HepG2 (cell line): ENCODE data around the gene ABHD4. TPM values are rescaled to one million over a fixed set of nuclear protein-coding genes. Genes with fewer than 3 reads are reported as not detected.

ENCODE experiments used
- AGO1 ChIP-seq: fragments of 200-400 bp; formaldehyde crosslinking; IDR thresholded peaks from 2 replicates; pipeline ENCODE4 v1.6.1; 2017; ENCODE audit warnings: mild to moderate bottlenecking, low read depth, low read length, moderate library complexity; ENCODE audit not compliant: poor library complexity, severe bottlenecking
- ATF7 ChIP-seq, 2 experiments: fragments of 450-650 bp in 1 of 2; sonication (generic) in 1 of 2; formaldehyde crosslinking in 1 of 2; IDR thresholded peaks; 2 replicates each; pipeline versions ENCODE4 v1.4.0 to v1.6.1; 2016 to 2020; ENCODE audit warnings: antibody characterized with exemption in 1 of 2, mild to moderate bottlenecking in 1 of 2, missing genetic modification reagents in 1 of 2
- HES4 ChIP-seq: sonication (generic); formaldehyde crosslinking; IDR thresholded peaks from 2 replicates; pipeline ENCODE4 v1.9.0; 2021; ENCODE audit warnings: mild to moderate bottlenecking, missing genetic modification reagents, borderline replicate concordance
- HOXA9 ChIP-seq: sonication (generic); formaldehyde crosslinking; IDR thresholded peaks from 2 replicates; pipeline ENCODE4 v1.8.1; 2022; ENCODE audit warnings: missing genetic modification reagents, mild to moderate bottlenecking, moderate library complexity, borderline replicate concordance
- MBNL3 ChIP-seq: fragments of 250-450 bp; sonication (Bioruptor Pico); conservative IDR thresholded peaks from 2 replicates; pipeline ENCODE4 v1.8.0; 2022; ENCODE audit warnings: mild to moderate bottlenecking, inconsistent platforms
- MXD4 ChIP-seq: IDR thresholded peaks from 2 replicates; pipeline ENCODE4 v1.6.1; 2016; ENCODE audit warnings: mild to moderate bottlenecking, missing biosample characterization, missing genetic modification reagents
- MZF1 ChIP-seq: sonication (generic); formaldehyde crosslinking; IDR thresholded peaks from 2 replicates; pipeline ENCODE4 v1.8.1; 2023; ENCODE audit warnings: mild to moderate bottlenecking, missing genetic modification reagents, borderline replicate concordance
- NFYC ChIP-seq: IDR thresholded peaks from 2 replicates; pipeline ENCODE4 v1.6.1; 2016; ENCODE audit warnings: missing genetic modification reagents, missing compliant biosample characterization
- NKX3-1 ChIP-seq: sonication (generic); formaldehyde crosslinking; IDR thresholded peaks from 2 replicates; pipeline ENCODE4 v1.5.0; 2020; ENCODE audit warnings: missing genetic modification reagents
- PHF5A ChIP-seq: IDR thresholded peaks from one replicate; pipeline ENCODE4 v1.6.1; 2018; ENCODE audit warnings: low read depth, missing genetic modification reagents; ENCODE audit not compliant: unreplicated experiment
- TEF ChIP-seq: sonication (generic); formaldehyde crosslinking; IDR thresholded peaks from 2 replicates; pipeline ENCODE4 v1.5.0; 2020; ENCODE audit warnings: missing genetic modification reagents
- ZFAT ChIP-seq: sonication (generic); formaldehyde crosslinking; conservative IDR thresholded peaks from 2 replicates; pipeline ENCODE4 v1.8.1; 2023; ENCODE audit warnings: missing genetic modification reagents, inconsistent platforms
- ZIK1 ChIP-seq: sonication (generic); formaldehyde crosslinking; IDR thresholded peaks from 2 replicates; pipeline ENCODE4 v1.5.0; 2020; ENCODE audit warnings: mild to moderate bottlenecking, low read depth, missing genetic modification reagents, borderline replicate concordance
- ZNF281 ChIP-seq: sonication (generic); formaldehyde crosslinking; IDR thresholded peaks from 2 replicates; pipeline ENCODE4 v1.4.0; 2020; ENCODE audit warnings: missing genetic modification reagents, borderline replicate concordance
- ZNF501 ChIP-seq: sonication (generic); formaldehyde crosslinking; IDR thresholded peaks from 2 replicates; pipeline ENCODE4 v1.5.1; 2020; ENCODE audit warnings: mild to moderate bottlenecking, moderate library complexity, missing genetic modification reagents
- ZNF556 ChIP-seq: sonication (generic); formaldehyde crosslinking; IDR thresholded peaks from 2 replicates; pipeline ENCODE4 v1.4.0; 2020; ENCODE audit warnings: mild to moderate bottlenecking, missing genetic modification reagents, borderline replicate concordance
- ZNF616 ChIP-seq: sonication (generic); formaldehyde crosslinking; IDR thresholded peaks from 2 replicates; pipeline ENCODE4 v1.5.0; 2020; ENCODE audit warnings: low read depth, mild to moderate bottlenecking, missing genetic modification reagents
- ZNF792 ChIP-seq: IDR thresholded peaks from 2 replicates; pipeline ENCODE4 v1.6.1; 2016
- polyA plus RNA-seq, 8 experiments: library from polyadenylated mRNA; depleted of rRNA in 3 of 8; stranded (reverse) in 7 of 8; unstranded in 1 of 8; fragments of >200 nt; fragmentation: Illumina TruSeq in 4 of 8; extraction: Trizol in 4 of 8; gene quantifications; 2 replicates each; pipeline versions ENCODE4 v1.2.1 to v1.2.3, GENCODE V29; 2011 to 2016; ENCODE audit warnings: low read depth in 4 of 8, missing spikeins in 1 of 8, mixed read lengths in 1 of 8; ENCODE audit not compliant: insufficient read depth in 1 of 8
- total RNA-seq, 5 experiments: library from RNA; depleted of rRNA; stranded (reverse); fragments of >200 nt; fragmentation: Illumina TruSeq; extraction: Trizol; gene quantifications; 2 replicates each; pipeline ENCODE4 v1.2.3, GENCODE V29; 2016; ENCODE audit warnings: low read depth in 1 of 5
- TF ChIP-seq, protein P1 (sequence below): sonication (generic); formaldehyde crosslinking; IDR thresholded peaks from 2 replicates; pipeline ENCODE4 v1.4.0; 2020; ENCODE audit warnings: mild to moderate bottlenecking, missing genetic modification reagents
- TF ChIP-seq, protein P2 (sequence below): sonication (generic); formaldehyde crosslinking; IDR thresholded peaks from 2 replicates; pipeline ENCODE4 v1.4.0; 2020; ENCODE audit warnings: missing genetic modification reagents, mild to moderate bottlenecking, borderline replicate concordance

Gene ABHD4
- total and polyA plus RNA-seq, 2 of the 13 experiments (the other 11 are each of a cell fraction or from before 2014, with no cell fraction given) = 16.1 to 47.5 TPM

GRCh38 chr14:22598099-22598895 lies at the start of gene ABHD4 (continued):
- peak; percentile 66; the same call in 1 of the 2 replicates for TF ChIP-seq ZNF616 (CRISPR knock-in tag)
- no peak for TF ChIP-seq MBNL3 (CRISPR knock-in tag)
- TF ChIP-seq, protein P1, sequence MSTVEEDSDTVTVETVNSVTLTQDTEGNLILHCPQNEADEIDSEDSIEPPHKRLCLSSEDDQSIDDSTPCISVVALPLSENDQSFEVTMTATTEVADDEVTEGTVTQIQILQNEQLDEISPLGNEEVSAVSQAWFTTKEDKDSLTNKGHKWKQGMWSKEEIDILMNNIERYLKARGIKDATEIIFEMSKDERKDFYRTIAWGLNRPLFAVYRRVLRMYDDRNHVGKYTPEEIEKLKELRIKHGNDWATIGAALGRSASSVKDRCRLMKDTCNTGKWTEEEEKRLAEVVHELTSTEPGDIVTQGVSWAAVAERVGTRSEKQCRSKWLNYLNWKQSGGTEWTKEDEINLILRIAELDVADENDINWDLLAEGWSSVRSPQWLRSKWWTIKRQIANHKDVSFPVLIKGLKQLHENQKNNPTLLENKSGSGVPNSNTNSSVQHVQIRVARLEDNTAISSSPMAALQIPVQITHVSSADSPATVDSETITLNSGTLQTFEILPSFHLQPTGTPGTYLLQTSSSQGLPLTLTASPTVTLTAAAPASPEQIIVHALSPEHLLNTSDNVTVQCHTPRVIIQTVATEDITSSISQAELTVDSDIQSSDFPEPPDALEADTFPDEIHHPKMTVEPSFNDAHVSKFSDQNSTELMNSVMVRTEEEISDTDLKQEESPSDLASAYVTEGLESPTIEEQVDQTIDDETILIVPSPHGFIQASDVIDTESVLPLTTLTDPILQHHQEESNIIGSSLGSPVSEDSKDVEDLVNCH (CRISPR knock-in tag) = no peak; the same call in 1 of the 2 replicates
- no peak for TF ChIP-seq ZFAT (CRISPR knock-in tag)
- TF ChIP-seq ZNF792 (CRISPR knock-in tag) = peak; percentile 27; the same call in 1 of the 2 replicates
- TF ChIP-seq MZF1 (CRISPR knock-in tag) = peak; percentile 29; the same call in 1 of the 2 replicates
- peak; percentile 94 for TF ChIP-seq ZNF556 (CRISPR knock-in tag)
- peak; percentile 66; the same call in 1 of the 2 replicates for TF ChIP-seq MXD4 (CRISPR knock-in tag)
- TF ChIP-seq PHF5A (CRISPR knock-in tag) = no peak
- TF ChIP-seq TEF (CRISPR knock-in tag) = no peak
- peak; percentile 84 for TF ChIP-seq ZNF281 (CRISPR knock-in tag)
- TF ChIP-seq NFYC = peak; percentile 37
- TF ChIP-seq, protein P2, sequence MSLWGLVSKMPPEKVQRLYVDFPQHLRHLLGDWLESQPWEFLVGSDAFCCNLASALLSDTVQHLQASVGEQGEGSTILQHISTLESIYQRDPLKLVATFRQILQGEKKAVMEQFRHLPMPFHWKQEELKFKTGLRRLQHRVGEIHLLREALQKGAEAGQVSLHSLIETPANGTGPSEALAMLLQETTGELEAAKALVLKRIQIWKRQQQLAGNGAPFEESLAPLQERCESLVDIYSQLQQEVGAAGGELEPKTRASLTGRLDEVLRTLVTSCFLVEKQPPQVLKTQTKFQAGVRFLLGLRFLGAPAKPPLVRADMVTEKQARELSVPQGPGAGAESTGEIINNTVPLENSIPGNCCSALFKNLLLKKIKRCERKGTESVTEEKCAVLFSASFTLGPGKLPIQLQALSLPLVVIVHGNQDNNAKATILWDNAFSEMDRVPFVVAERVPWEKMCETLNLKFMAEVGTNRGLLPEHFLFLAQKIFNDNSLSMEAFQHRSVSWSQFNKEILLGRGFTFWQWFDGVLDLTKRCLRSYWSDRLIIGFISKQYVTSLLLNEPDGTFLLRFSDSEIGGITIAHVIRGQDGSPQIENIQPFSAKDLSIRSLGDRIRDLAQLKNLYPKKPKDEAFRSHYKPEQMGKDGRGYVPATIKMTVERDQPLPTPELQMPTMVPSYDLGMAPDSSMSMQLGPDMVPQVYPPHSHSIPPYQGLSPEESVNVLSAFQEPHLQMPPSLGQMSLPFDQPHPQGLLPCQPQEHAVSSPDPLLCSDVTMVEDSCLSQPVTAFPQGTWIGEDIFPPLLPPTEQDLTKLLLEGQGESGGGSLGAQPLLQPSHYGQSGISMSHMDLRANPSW (CRISPR knock-in tag) = no peak
- TF ChIP-seq ZNF501 (CRISPR knock-in tag) = peak; percentile 98
- TF ChIP-seq AGO1 = peak; percentile 73
- peak; percentile 57; the same call in 1 of the 2 replicates for TF ChIP-seq ZIK1
- TF ChIP-seq HOXA9 (CRISPR knock-in tag) = no peak; the same call in 1 of the 2 replicates
- TF ChIP-seq ATF7 (IDR thresholded peaks at IDR 0.05) = no peak
- TF ChIP-seq ATF7 (CRISPR knock-in tag; IDR thresholded peaks at IDR 0.05) = peak; percentile 74
- 0 out of 2 replicates have a peak, but pooled peaks have one; percentile 50 for TF ChIP-seq NKX3-1 (CRISPR knock-in tag)
- TF ChIP-seq HES4 (CRISPR knock-in tag) = peak; percentile 79
